GM18907 (cell line): ENCODE measurements around the gene SLC16A7.

Experiments used
- ATAC-seq: cut with Tn5 transposase; IDR thresholded peaks from one replicate; pipeline ENCODE4 v1.9.1; 2021; ENCODE audit warnings: mild to moderate bottlenecking, moderate library complexity; ENCODE audit not compliant: unreplicated experiment

The SLC16A7 gene

GRCh38 chr12:59620326-59620725 lies 24.5 kb downstream of the SLC16A7 start:
- peak; percentile 29 for ATAC-seq

DNA sequence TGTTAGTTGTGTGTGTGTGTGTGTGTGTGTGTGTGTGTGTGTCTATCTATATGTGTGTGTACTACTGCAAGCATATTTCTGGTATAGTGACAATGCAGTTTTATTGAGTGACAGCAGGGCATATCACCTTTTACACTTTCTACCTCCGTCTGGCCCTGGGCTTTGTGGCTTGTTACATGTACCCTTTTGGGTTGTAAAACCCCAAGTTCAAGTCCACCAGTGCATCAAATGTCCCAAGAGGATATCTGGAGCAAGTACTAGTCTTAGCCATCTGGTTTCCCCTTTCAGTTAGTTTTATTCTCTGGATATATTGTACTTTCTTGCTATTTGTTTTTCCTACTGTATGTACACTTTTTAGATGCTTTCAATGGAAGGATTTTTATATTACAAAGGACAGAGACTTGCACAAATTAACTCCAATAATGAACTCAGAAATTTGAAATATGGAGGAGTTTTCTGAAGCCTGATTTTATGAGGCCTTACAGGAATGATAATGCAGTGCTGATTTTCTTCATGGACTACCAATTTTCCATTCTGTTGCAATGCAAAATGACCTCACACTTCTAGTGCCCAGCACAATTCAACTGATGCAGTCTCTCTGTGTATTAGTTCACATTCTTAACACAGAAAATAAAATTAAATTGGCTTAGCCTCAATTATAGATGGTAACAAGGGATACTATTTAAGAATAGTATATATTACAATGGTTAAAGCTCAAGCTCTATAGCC lies 29.1 kb downstream of the SLC16A7 start:
- peak; percentile 38 for ATAC-seq

- no peak for ATAC-seq
Measured at GRCh38 chr12:59626382-59626781, 30.6 kb downstream of the SLC16A7 start.

- ATAC-seq = peak; percentile 84
Measured at GRCh38 chr12:59627582-59627981, 31.8 kb downstream of the SLC16A7 start.

DNA sequence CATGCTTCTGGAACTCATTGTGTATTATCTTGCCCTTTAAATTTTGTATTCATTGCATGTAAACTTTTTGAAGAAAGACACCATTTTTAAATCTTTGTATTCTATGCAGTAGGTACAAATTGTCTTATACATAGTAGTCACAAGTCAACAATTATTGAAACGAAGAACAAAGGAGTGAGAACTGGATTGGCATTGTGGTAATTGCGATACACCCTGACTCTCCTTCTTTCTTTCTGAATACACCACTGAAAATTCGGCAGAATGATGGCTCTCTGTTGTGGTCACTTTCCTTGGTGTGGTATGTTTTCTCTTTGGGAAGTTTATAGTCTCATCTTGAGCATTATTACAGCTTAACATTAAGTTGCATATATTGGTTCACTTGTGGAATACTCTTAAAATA lies 34.1 kb downstream of the SLC16A7 start:
- ATAC-seq = no peak

DNA sequence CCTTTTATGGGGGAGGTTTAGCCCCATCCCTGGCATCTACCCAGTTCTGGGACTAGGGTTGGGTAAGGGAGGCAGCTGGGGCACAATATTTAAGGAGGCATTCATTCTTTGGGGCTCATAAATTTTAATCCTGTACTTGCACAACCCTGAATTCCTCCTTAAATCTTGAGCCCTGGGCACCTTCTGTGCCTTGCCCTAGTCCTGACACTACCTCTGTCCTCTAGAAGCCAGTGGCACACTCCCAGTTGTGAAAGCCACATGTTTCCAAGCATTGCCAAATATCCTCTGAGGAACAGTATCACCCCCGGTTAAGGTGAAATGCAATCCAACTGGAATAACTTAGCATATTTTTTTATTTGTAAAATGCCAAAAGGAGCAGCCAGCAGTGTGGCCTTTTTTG lies 36.6 kb downstream of the SLC16A7 start:
- no peak for ATAC-seq

GRCh38 chr12:59634254-59634653 lies 38.4 kb downstream of the SLC16A7 start:
- no peak for ATAC-seq

GRCh38 chr12:59636945-59637691 lies 41.3 kb downstream of the SLC16A7 start:
- peak; percentile 62 for ATAC-seq

DNA sequence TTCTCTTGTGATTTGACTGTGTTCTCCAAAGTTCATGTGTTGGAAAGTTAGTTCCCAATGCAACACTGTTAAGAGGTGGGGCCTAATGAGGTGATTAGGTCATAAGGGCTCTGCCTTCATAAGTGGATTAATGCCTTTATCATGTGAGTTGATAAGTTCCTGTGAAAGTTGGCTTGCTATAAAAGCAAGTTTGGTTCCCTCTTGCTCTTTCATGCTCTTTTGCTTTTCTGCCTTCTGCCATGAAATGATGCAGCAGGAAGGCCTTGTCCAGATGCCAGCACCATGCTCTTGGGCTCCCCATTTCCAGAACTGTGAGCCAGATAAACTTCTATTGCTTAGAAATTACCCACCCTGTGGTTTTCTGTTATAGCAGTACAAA lies 41.9 kb downstream of the SLC16A7 start:
- peak; percentile 13 for ATAC-seq

DNA sequence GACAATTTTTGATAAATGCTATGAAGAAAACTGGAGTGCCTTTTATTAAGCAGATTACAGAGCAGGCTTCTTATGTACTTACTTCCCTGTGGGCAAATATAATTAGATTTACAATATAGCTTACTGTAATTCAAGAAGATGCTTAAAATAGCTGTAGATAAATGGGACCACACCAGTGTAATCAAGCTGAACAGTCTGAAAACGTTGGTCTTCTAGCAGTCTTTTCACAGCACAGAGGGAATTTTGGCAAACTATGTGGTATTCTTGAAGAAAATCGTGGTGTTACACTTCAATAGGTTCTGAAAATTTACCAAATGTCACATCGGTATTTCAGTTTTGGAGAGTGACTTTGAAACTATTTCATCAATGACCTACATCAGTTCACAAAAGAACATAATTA lies 47.7 kb downstream of the SLC16A7 start:
- no peak for ATAC-seq

GRCh38 chr12:59645242-59645641 lies 49.4 kb downstream of the SLC16A7 start:
- ATAC-seq = no peak

GRCh38 chr12:59646636-59647035 lies 50.8 kb downstream of the SLC16A7 start:
- ATAC-seq = no peak

- no peak for ATAC-seq
Measured at GRCh38 chr12:59649203-59649602, 53.4 kb downstream of the SLC16A7 start.

GRCh38 chr12:59650588-59651228 lies 54.9 kb downstream of the SLC16A7 start:
- no peak for ATAC-seq

- no peak for ATAC-seq
Measured at GRCh38 chr12:59651229-59651920, 55.5 kb downstream of the SLC16A7 start.

- no peak for ATAC-seq
Measured at GRCh38 chr12:59652130-59652529, 56.3 kb downstream of the SLC16A7 start.

- no peak for ATAC-seq
Measured at GRCh38 chr12:59654061-59654460, 58.2 kb downstream of the SLC16A7 start.

GRCh38 chr12:59657266-59657665 lies 61.4 kb downstream of the SLC16A7 start:
- ATAC-seq = no peak

GRCh38 chr12:59657711-59658110 lies 61.9 kb downstream of the SLC16A7 start:
- ATAC-seq = no peak

DNA sequence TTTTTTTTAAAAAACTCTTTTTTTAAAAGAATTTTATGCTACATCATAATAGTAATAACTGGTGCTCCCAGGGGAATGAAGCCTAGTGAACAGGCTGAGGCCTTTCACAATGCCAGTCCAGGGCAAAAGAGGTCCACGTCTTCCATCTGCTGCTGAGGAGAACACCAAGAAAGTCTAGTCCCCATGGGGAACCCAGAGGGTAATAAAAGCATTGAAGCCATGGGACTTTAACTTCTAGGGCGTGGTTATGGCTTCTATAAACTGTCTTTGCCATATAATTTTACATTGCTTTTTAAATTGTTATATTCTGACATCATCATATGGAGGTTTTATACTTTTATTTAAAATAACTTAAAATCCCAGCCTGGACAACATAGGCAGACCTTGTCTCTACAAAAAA lies 64.3 kb downstream of the SLC16A7 start:
- no peak for ATAC-seq

- ATAC-seq = no peak
Measured at GRCh38 chr12:59660921-59661597, 65.2 kb downstream of the SLC16A7 start.
